ENCODE measurements around the gene SLC25A25. TPM values are rescaled to one million over a fixed set of nuclear protein-coding genes. Genes with fewer than 3 reads are reported as not detected.
A peak's percentile ranks its signal among the peaks of the same experiment; 100 is the strongest.

The SLC25A25 gene
- total RNA-seq, 1 donor from 2014 or later: 9.8 TPM

- no peak for DNase-seq (ENCODE audit: low read depth)
Observed at GRCh38 chr9:128096616-128097536, 28.8 kb downstream of the SLC25A25 start.

- no peak for DNase-seq (ENCODE audit: low read depth)
Observed at GRCh38 chr9:128097543-128098296, 29.7 kb downstream of the SLC25A25 start.

GRCh38 chr9:128098297-128099230, 30.5 kb downstream of the SLC25A25 start:
- DNase-seq (ENCODE audit: low read depth): peak; percentile 98

- DNase-seq (ENCODE audit: low read depth): peak; percentile 44
Observed at GRCh38 chr9:128099231-128099931, 31.3 kb downstream of the SLC25A25 start.

GRCh38 chr9:128099932-128100491, 32.0 kb downstream of the SLC25A25 start:
- DNase-seq (ENCODE audit: low read depth): no peak

GRCh38 chr9:128100581-128100980, 32.5 kb downstream of the SLC25A25 start:
- DNase-seq (ENCODE audit: low read depth): no peak

GRCh38 chr9:128101231-128101661, 33.2 kb downstream of the SLC25A25 start:
- peak; percentile 84 for DNase-seq (ENCODE audit: low read depth)

- DNase-seq (ENCODE audit: low read depth): no peak
Observed at GRCh38 chr9:128101690-128102089, 33.7 kb downstream of the SLC25A25 start.

GRCh38 chr9:128102196-128102595, 34.2 kb downstream of the SLC25A25 start:
- no peak for DNase-seq (ENCODE audit: low read depth)

- DNase-seq (ENCODE audit: low read depth): no peak
Observed at GRCh38 chr9:128102861-128103588, 35.0 kb downstream of the SLC25A25 start.

GRCh38 chr9:128103589-128103962, 35.5 kb downstream of the SLC25A25 start:
- no peak for DNase-seq (ENCODE audit: low read depth)

- peak; percentile 57 for DNase-seq (ENCODE audit: low read depth)
Observed at GRCh38 chr9:128104171-128104618, 36.2 kb downstream of the SLC25A25 start.

- DNase-seq (ENCODE audit: low read depth): no peak
Observed at GRCh38 chr9:128105538-128106175, 37.6 kb downstream of the SLC25A25 start.

- DNase-seq (ENCODE audit: low read depth): no peak
Observed at GRCh38 chr9:128106181-128106939, 38.3 kb downstream of the SLC25A25 start.

- no peak for DNase-seq (ENCODE audit: low read depth)
Observed at GRCh38 chr9:128106940-128107467, 39.0 kb downstream of the SLC25A25 start.

GRCh38 chr9:128107468-128108268, 39.6 kb downstream of the SLC25A25 start:
- no peak for DNase-seq (ENCODE audit: low read depth)

- no peak for DNase-seq (ENCODE audit: low read depth)
Observed at GRCh38 chr9:128108269-128109049, 40.4 kb downstream of the SLC25A25 start.

Data from renal cortical epithelial cell (primary cell).